Measurements from ENCODE around the gene ANKRD60.

Gene ANKRD60

DNA sequence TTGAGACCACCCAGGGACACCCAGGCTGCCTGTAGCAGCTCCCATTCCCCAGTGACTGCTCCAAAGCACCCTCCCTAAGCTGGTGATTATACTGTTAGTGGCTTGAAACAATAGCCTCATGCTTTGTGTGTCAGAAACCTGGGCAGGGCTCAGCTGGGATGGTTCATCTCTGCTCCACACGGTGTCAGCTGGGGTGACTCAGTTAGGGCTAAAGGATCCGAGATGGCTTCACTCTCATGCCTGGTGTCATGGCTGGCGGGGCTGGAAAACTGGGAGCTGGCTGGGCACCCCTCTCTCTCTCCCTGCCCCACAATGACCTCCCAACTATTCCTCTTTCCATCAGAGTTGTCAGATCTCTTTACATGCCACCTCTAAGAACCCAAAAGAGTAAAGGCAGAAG, 44.4 kb downstream of the ANKRD60 start:
- DNase-seq = no peak

DNA sequence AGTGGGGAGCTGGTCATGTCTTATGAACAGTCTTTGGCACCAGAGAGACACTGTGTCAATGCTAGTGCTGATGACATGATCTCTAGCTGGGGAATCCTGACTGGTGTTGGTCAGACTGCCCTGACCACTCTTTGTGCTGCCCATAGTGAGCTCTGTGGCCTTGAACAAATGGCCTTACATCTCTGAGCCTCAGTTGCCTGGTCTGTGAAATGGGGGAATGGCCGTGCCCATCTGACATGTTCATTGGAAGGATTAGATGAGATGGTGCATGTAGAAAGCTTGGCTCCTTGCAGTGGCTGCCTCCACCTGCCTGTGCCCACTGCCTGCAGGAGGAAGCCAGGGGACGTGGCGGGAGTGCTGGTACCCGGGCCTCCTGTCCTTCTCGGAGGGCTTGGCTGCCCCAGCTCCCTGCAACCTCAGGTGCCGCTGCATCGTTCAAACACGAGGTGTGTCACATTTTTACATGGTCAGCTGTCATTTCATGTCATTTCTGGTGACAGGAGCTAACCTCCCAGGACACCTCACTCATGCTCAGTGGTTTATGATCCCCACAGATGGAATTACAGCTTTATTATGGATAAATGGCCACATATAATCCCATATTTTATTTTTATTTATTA, 45.8 kb downstream of the ANKRD60 start:
- DNase-seq = no peak

DNA sequence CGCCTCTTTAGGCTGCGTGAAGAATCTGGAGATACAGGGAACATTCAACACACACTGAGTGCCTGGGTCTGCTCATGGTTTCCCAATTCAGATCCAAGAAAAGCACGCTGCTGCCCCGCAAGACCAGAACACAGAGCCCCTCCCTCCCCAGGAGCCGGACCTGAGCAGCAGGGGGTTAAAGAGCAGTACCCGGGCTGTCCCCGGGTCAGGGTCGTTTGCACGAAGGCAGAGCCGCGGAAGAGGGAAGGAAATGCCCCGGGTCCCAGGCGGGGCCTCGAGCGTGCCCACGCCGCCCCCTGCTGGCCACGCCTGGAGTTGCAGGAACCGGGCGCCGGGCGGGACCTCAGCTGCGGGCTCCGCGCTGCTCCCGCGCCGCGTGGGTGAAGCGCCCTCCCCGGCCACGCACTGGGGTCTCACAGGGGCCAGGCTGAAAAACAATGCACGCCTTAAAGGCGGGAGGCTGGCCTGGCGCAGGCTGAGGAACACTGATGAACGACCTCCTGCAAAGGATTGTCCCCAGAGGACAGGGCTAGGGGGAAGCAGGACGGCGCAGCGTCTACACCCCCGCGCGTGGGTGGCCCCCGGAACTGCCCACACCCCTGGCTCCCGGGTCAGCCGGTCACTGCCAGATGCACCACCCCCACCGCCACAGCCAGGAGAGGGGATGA, 48.9 kb downstream of the ANKRD60 start:
- DNase-seq = peak; percentile 82

DNA sequence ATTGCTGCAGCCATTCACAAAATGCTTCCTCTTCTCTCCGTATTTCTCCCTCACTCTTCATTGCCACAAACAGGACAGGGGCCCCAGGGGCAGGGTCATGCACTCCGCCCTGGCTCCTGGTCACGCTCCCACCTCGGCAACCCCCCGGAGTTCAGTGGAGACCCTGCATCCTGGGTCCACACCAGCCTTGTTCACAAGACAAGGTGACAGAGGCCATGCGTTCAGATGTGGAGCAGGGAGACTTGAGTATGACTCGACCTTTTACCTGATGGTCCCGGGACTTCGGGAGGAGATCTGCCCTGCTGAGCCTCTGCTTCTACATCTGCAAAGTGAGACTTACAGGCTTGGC, 49.4 kb downstream of the ANKRD60 start:
- DNase-seq = no peak

DNA sequence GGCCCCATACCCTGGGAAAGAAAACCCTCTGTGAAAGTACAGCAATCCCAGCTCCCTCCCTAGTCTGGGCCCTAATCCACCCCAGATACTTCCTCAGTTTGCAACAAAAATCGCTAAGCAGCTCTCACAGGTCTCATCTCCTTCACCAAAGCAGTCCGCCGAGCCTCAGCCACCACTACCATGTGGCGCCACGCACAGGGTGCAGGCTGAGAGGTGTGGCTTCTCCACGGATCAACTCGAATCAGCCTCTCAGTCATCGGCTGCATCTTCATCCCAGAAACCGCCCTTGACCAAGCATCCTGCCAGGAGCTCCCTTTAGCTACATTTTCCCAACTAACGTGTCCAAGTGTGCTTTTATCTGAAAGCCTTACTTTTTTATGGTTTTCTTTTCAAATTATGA, 50.7 kb downstream of the ANKRD60 start:
- no peak for DNase-seq

DNA sequence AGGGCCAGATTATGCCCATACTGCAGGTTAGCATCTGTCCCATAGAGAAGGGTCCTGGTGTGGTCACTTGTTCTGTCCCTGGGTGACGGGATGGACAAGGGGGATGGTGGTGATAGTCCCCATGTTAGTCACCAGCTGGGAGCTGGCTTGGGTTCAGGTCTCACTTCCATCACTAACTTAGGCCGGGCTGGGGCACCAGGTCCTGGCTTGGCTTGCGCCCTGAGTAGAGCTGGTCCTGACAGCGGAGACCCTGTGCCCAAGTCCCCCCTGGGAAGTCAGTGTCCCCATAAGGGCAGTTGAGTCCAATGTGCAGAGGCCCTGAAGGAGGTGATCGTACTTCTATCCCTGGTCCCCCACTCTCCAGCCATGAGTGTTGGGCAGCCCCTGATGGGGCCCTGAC, 52.6 kb downstream of the ANKRD60 start:
- DNase-seq = no peak

DNA sequence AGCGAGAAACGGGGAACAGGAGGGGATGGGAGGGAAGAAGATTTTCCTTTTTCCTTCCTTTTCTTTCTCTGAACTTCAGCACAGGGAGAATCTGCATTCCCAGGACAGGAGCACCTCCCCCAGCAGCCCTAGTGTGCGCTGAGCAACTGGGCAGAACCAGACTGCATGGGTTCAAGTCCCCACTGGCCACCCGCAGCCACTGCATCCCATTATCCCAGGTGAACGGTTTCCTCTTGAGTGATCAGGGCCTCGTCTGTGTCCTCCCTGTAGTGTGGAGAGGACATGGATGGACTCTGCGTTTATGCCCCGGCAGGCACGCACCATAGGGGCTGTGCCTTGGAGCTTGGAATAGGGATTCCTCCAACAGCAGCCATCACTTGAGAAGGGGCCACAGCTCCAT, 53.0 kb downstream of the ANKRD60 start:
- DNase-seq = no peak

DNA sequence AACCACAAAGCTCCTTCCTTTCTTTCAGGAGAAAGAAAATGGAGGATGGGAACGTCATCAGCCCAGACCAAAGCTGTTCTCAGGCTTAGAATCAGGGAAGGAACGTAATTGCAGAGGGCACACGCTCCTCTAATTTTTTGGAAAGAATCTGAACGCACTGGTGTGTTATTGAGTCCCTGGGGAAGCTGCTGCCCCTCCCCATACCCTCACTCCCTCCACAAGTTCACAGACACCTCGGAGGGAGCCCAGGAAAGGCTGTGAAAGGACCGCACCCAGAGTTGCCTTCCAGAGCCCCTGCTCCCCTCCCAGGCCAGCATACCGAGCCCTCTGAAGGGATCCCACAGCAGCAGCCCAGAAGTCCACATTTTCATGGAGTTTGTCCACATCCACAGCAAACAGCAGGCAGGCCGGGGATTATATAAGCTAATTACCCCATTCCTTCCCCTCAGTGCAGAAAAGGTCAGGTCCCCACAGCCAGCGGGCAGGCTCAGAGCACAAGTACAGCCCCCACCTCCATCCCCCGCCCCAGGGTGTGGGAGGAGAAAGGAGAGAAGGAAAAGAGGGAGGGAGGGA, 53.7 kb downstream of the ANKRD60 start:
- DNase-seq = no peak

DNA sequence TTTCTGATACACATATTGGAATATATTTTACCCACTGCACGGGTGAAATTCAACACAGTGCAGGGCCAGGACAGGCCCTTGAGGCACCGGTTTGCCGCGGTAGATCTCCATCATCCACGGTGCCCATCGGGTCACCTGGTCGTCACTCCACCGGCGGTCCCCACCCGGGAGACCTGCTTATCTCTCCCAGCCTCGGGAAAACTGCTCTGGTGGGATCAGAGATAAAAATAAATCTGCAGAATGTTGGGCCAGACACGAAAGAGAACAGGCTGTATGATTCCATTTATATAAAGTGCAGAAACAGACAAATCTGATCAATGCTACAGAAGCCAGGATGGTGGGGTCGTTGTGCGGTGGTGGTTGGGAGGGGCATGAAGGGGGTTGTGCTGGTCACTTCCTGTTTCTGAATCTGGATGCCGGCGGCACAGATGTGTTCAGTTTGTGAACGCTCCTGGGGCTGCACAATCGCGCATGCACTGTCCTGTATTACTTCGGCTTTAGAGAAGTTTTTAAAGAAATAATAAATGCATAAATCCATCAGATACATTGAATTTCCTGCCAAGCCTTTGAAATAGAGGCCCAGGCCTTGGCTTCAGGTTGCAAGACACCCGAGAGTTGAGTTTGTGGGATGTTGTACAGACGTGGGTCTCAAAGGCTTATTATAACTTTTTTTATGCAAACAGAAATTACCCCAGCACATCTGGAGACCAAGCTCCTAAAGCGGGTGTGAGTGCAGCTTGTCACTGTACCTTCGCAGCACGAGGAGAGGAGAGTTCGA, 54.3 kb downstream of the ANKRD60 start:
- no peak for DNase-seq

DNA sequence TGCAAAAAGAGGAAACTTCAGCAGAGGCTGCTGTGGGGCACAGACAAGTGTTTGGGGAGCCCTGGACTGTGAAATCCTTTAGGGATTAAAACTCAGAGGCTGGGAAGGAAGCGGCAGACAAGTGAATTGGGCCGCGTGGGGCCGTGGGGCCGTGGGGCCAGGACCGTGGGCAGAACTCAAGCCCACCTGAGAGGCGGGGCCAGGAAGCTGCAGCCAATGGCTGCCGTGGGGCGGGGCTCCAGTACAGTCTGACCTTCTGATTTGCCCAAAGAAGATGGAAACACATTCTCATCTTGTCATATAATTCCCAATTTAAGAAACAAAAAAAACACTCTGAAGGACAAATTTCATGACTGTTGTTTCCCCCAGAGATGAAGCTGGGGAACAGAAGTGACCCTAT, 55.4 kb downstream of the ANKRD60 start:
- no peak for DNase-seq

DNA sequence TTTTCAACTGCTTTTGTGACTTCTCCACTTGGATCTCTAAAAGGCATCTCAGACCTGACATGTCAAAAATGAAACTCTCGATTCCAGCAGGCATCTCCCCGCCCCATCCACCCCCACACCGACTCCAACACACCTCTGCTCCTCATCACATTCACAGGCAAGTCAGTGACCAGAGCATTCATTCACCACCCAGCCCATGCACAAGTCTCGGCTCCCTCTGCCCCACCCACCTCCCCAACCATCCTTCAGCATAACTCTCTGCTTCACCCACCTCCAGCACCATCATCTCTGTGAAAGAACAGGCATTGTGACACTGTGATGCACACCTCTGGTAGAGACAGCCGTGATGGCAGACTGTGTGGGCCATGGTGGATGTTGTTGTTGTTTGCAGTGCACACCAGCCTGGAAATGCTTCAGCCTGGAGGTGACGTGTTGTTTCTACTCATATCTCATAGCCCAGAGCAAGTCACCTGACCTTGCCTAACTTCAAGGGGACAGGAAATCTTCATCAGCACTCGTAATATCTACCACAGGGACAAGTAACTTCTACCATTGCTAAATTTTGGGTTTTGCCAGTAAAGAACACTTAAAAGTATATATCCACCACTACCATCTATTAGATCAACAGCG, 56.5 kb downstream of the ANKRD60 start:
- no peak for DNase-seq

DNA sequence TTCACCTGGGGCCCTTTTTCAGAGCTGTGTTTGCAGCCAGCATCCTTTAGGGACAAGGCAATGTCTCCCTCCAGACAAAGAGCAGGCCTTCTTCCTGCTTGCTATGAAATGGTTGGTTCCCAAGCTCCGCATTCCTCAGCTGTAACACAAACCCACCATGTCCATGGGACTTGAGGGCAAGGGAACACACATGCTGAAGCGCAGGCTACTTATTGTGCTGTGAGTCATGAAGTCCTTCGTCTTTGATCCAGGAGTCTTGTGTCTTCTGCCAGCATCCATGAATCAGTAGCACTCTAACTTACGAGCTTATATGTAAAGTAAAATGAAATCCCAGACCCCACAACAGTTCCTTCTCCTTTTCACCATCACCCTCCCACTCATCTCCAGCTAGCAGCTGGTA, 59.0 kb downstream of the ANKRD60 start:
- DNase-seq = no peak

DNA sequence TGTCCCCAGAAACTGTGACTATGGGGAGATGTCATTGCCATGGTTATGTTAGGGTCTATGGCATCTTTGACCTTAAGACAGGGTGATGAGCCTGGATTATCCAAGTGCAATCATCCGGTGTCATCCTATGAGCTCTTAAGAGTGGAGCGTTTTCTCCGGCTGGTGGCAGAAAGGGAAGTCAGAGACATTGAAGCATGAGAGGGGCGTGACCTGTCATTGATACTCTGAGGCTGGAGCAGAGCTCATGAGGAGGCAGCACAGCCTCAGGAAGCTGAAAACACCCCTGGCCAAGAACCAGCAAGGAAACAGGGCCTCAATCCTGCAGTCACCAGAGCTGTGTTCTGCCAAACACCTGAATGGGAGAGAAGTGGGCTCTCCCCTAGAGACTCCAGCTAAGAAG, 59.6 kb downstream of the ANKRD60 start:
- no peak for DNase-seq

DNA sequence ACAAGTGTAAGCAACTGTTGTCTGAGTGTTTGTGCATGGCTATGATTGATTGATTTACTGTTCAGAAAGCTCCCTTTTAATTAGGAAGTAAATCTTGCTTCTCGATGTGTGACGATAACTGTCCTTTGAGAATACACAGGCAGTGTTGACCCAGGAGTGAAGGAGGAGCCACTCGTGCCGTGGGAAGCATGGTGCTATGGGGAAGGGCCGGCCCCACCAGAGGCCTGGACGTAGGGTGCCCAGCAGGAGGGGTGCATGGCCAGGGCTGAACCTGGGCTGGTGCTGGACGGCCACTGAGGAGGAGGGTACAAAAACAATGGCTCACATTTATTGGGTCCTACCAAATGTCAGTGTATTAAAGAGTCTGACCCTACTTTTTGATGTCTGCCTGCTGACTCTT, 60.7 kb downstream of the ANKRD60 start:
- no peak for DNase-seq
